HG02759 (cell line): Measurements from ENCODE around the gene BRD3.

Experiments used
- ATAC-seq: cut with Tn5 transposase; IDR thresholded peaks from one replicate; pipeline ENCODE4 v1.9.1; 2021; ENCODE audit warnings: mild to moderate bottlenecking, moderate library complexity; ENCODE audit not compliant: unreplicated experiment

Gene BRD3

DNA sequence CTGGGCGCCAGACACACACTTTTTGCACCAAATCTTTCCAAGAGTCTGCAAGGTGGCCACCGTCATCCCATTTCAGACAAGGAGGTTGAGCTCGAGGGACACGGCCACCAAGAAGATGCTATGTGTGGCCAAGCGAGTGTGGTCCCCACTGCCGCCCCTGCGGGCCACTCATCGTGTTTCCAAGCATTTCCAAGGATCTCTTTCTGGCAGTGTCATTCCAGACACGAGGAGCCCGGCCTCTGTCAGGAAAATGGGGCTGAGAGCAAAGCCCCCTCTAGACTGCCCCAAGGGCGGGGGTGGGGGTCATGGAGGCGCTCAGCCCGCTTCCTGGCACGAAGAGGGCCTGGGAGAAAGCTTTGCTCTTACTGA, 86.3 kb downstream of the BRD3 start:
- no peak for ATAC-seq

DNA sequence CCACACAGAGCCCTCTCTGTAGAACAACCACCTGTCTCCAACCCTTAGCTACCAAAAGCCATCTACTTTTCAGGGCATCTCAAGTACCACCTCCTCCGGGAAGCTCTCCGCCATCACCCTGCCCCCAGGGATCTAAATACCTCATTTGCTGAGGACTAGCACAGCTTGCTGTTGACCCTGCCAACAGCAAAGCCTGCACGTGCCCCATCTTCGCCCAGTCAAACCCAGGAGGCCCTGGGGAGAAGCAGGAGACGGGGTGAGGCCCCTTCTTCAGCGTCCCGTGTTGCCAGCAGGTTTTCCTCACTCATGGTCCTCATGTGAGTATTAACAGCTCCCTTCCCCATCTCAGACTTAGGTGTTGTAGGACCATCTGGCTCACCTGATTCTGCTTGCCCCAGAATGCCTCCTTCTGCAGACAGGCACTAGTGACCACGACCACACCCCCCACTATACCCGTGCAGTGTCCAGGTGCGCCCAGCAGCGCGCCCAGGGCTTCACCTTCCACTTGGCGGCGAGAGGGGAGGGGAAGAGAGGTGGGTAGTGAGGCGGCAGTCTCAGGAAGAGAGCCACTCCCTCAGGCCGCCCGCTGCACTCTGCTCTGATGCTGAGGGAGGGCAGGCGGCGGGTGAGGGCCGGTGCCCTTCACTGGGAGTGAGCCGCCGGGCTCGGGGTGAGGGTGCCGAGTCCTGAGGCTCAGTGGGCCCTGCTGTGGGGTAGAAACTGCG, 86.8 kb downstream of the BRD3 start:
- ATAC-seq, result no peak
